Pancreas (tissue), 10 donors: ENCODE data around the gene DUSP7. TPM values are rescaled to one million over a fixed set of nuclear protein-coding genes. Genes with fewer than 3 reads are reported as not detected.

Experiments used
- ATAC-seq, 4 donors: fragments of 200-7000 bp; cut with Tn5 transposase; one replicate each; pipeline versions ENCODE4 v1.8.0 to v1.9.1; 2020; ENCODE audit warnings: mild to moderate bottlenecking in 4 of 4, moderate library complexity in 4 of 4
- DNase-seq, 6 donors: peaks; one replicate each; pipeline ENCODE4 v3.0.0-alpha.2; 2020
- FAIRE-seq: peaks from 2 replicates; lab custom pipeline; 2012; peaks lifted over from hg19 to GRCh38; lab: Jason Lieb, UNC
- H3K27ac ChIP-seq, 4 donors: fragments of 200-600 bp; sonication (generic); 1 replicate in 3 of 4; 2 replicates in 1 of 4; pipeline versions ENCODE4 v1.5.0 to v1.8.0; 2020
- H3K27me3 ChIP-seq, 4 donors: fragments of 200-600 bp; one replicate each; pipeline ENCODE4 v1.8.0; 2021
- H3K36me3 ChIP-seq, 3 donors: fragments of 200-600 bp; sonication (generic) in 1 of 3; one replicate each; pipeline versions ENCODE4 v1.5.0 to v1.8.0; 2020 to 2021
- H3K4me1 ChIP-seq, 3 donors: fragments of 200-600 bp; one replicate each; pipeline ENCODE4 v1.8.0; 2021
- H3K4me3 ChIP-seq, 4 donors: fragments of 200-600 bp; sonication (generic) in 2 of 4; one replicate each; pipeline versions ENCODE4 v1.5.0 to v1.8.0; 2020 to 2021
- H3K9me3 ChIP-seq, 4 donors: fragments of 200-600 bp; one replicate each; pipeline ENCODE4 v1.8.0; 2021
- CTCF ChIP-seq, 4 donors: fragments of 200-600 bp; sonication (generic) in 3 of 4; IDR thresholded peaks; one replicate each; pipeline versions ENCODE4 v1.5.0 to v1.8.0; 2021; ENCODE audit warnings: antibody characterized with exemption in 4 of 4
- WGBS, 2 donors: extraction: QIAGEN DNeasy Blood & Tissue Kit; methylation state at CpG; one replicate each; pipeline ENCODE4 v1.1.7; 2013; 5-methylcytosine and 5-hydroxymethylcytosine counted together
- intact Hi-C, 3 donors: fragments of 100-400 bp; cut with DNase I; formaldehyde crosslinking; loops; one replicate each; pipeline versions ENCODE4 v1.11.1 to v1.14.2; 2022
- polyA plus RNA-seq, 2 donors: library from polyadenylated mRNA; stranded (reverse); fragments of 200-250 nt; gene quantifications; one replicate each; pipeline ENCODE4 v1.2.3, GENCODE V29; 2013
- total RNA-seq, 6 donors: library from RNA; stranded (reverse); fragmentation: NEBNext Ultra II Directional in 4 of 6; extraction: Animal tissue kit (Norgen Biotek cat#: 25700) in 4 of 6; gene quantifications; one replicate each; pipeline versions ENCODE4 v1.2.1 to v1.2.4, GENCODE V29; 2021 to 2023
- donor health status: healthy with polysubstance abuse.
- donor health status: DM: no; HTN: no; CAD: no; lungs with moderate emphysema.
- donor health status: DM: no; HTN: no; CAD: no.
- donor health status: control.
- donor health status: control.
- donor health status: Bipolar disorder and iron deficiency.
- donor health status: DM: yes; HTN: yes; CAD: no.
- donor health status: DM: no; HTN: no; CAD: no.
- donor health status: DM: no; HTN: no; CAD: no.
- donor health status: DM: yes; HTN: yes; CAD: no.

The DUSP7 gene
- total and polyA plus RNA-seq, 8 donors = 2.6 to 7.6 (median 4.6) TPM

GRCh38 chr3:52073490-52073889 is 17.1 kb upstream of the DUSP7 start:
- Histone ChIP-seq H3K4me3 (no peak overlapping the region), H3K27me3 (no peaks in the 10 kb centered on the region), H3K27ac (no peak overlapping the region), H3K9me3 (no peaks in the 10 kb centered on the region), H3K36me3 (no peaks in the 10 kb centered on the region), H3K4me1 (no peaks in the 10 kb centered on the region)
- ATAC-seq = no peak
- intact Hi-C loops = no loop called here
- FAIRE-seq = no peak
- no peak for TF ChIP-seq CTCF (IDR thresholded peaks at IDR 0.05)
- 87 to 93% methylated on average over 7 of the region's 7 CpGs for WGBS, 2 donors
- no peak for DNase-seq

- 86 to 95% methylated on average over 8 of the region's 8 CpGs for WGBS, 2 donors
- Histone ChIP-seq H3K36me3 (no peaks in the 10 kb centered on the region), H3K9me3 (no peaks in the 10 kb centered on the region), H3K4me3 (no peak overlapping the region), H3K27ac (no peak overlapping the region), H3K27me3 (no peaks in the 10 kb centered on the region), H3K4me1 (no peaks in the 10 kb centered on the region)
- intact Hi-C loops = no loop called here
- DNase-seq (no peak), FAIRE-seq (no peak), ATAC-seq (no peak)
- TF ChIP-seq CTCF (IDR thresholded peaks at IDR 0.05) = no peak
Measured at GRCh38 chr3:52072471-52072870, 16.1 kb upstream of the DUSP7 start.

- H3K27me3 ChIP-seq = no peaks in the 10 kb centered on the region
- ATAC-seq (no peak), FAIRE-seq (no peak), DNase-seq (no peak)
- intact Hi-C loops = no loop called here
- H3K27ac ChIP-seq = no peak overlapping the region
- no peaks in the 10 kb centered on the region for H3K9me3 ChIP-seq
- TF ChIP-seq CTCF (IDR thresholded peaks at IDR 0.05) = no peak
- 89 to 91% methylated on average over 5 of the region's 5 CpGs for WGBS, 2 donors
- no peak overlapping the region for H3K4me3 ChIP-seq
- no peaks in the 10 kb centered on the region for H3K4me1 ChIP-seq
- H3K36me3 ChIP-seq = no peaks in the 10 kb centered on the region
Measured at GRCh38 chr3:52072020-52072419, 15.6 kb upstream of the DUSP7 start.

- intact Hi-C loops = no loop called here
- TF ChIP-seq CTCF (IDR thresholded peaks at IDR 0.05) = no peak
- FAIRE-seq = no peak
- no peaks in the 10 kb centered on the region for H3K4me1 ChIP-seq
- no peaks in the 10 kb centered on the region for H3K9me3 ChIP-seq
- ATAC-seq = peak; percentile 29 to 60 (median 52)
- 81 to 85% methylated on average over 22 of the region's 22 CpGs for WGBS, 2 donors
- H3K4me3 ChIP-seq = no peak overlapping the region
- no peaks in the 10 kb centered on the region for H3K27me3 ChIP-seq
- DNase-seq = no peak
- no peaks in the 10 kb centered on the region for H3K36me3 ChIP-seq
- no peak overlapping the region for H3K27ac ChIP-seq
Measured at GRCh38 chr3:52070724-52071621, 14.6 kb upstream of the DUSP7 start.

GRCh38 chr3:52069855-52070254 is 13.5 kb upstream of the DUSP7 start:
- H3K36me3 ChIP-seq = no peaks in the 10 kb centered on the region
- H3K4me3 ChIP-seq = no peak overlapping the region
- ATAC-seq = no peak
- H3K27ac ChIP-seq = no peak overlapping the region
- TF ChIP-seq CTCF (IDR thresholded peaks at IDR 0.05) = no peak
- no peak for FAIRE-seq
- 96 to 97% methylated on average over 4 of the region's 4 CpGs for WGBS, 2 donors
- H3K27me3 ChIP-seq = no peaks in the 10 kb centered on the region
- intact Hi-C loops = no loop called here
- H3K9me3 ChIP-seq = no peaks in the 10 kb centered on the region
- DNase-seq = no peak
- no peaks in the 10 kb centered on the region for H3K4me1 ChIP-seq
